SU-DHL-6 (cell line): ENCODE results near the gene THUMPD2.

ENCODE experiments used
- EZH2phosphoT487 ChIP-seq: fragments of 200-600 bp; sonication (generic), shearing (Covaris generic); conservative IDR thresholded peaks from 2 replicates; pipeline ENCODE4 v1.6.1; 2018; ENCODE audit warnings: mild to moderate bottlenecking, antibody characterized with exemption, low read length, moderate library complexity, mixed read lengths
- TF ChIP-seq, protein P1 (sequence below): fragments of 200-600 bp; sonication (generic); IDR thresholded peaks from one replicate; pipeline ENCODE4 v1.5.1; 2017; ENCODE audit warnings: antibody characterized with exemption, mild to moderate bottlenecking, low read length, moderate library complexity; ENCODE audit not compliant: insufficient read depth, poor library complexity, severe bottlenecking

GRCh38 chr2:39757156-39757555, 21.9 kb downstream of the THUMPD2 start:
- TF ChIP-seq, protein P1, sequence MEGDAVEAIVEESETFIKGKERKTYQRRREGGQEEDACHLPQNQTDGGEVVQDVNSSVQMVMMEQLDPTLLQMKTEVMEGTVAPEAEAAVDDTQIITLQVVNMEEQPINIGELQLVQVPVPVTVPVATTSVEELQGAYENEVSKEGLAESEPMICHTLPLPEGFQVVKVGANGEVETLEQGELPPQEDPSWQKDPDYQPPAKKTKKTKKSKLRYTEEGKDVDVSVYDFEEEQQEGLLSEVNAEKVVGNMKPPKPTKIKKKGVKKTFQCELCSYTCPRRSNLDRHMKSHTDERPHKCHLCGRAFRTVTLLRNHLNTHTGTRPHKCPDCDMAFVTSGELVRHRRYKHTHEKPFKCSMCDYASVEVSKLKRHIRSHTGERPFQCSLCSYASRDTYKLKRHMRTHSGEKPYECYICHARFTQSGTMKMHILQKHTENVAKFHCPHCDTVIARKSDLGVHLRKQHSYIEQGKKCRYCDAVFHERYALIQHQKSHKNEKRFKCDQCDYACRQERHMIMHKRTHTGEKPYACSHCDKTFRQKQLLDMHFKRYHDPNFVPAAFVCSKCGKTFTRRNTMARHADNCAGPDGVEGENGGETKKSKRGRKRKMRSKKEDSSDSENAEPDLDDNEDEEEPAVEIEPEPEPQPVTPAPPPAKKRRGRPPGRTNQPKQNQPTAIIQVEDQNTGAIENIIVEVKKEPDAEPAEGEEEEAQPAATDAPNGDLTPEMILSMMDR = no peak
- TF ChIP-seq EZH2phosphoT487 = no peak
